GM12878 (cell line): ENCODE measurements around the gene MUL1.

Experiments used
- BHLHE40 ChIP-seq, 2 experiments: fragments of 450-650 bp in 1 of 2; IDR thresholded peaks; 2 replicates each; pipeline ENCODE4 v1.6.1; 2011 to 2017; ENCODE audit warnings: low read depth in 2 of 2, borderline replicate concordance in 1 of 2, improper control_type of control experiment in 1 of 2, low read length in 1 of 2, mild to moderate bottlenecking in 1 of 2
- CREB1 ChIP-seq: IDR thresholded peaks from 2 replicates; pipeline ENCODE4 v1.6.1; 2012; ENCODE audit warnings: low read depth, mild to moderate bottlenecking, inconsistent platforms
- CTCF ChIP-seq, 3 experiments: IDR thresholded peaks in 2 of 3; conservative IDR thresholded peaks in 1 of 3; 2 replicates each; pipeline ENCODE4 v1.5.1; 2011; ENCODE audit warnings: low read depth in 3 of 3, low read length in 3 of 3, mild to moderate bottlenecking in 3 of 3, control low read depth in 2 of 3, moderate library complexity in 2 of 3, inconsistent platforms in 1 of 3, mixed read lengths in 1 of 3; ENCODE audit not compliant: control insufficient read depth in 2 of 3, insufficient read depth in 1 of 3; ENCODE audit errors: extremely low read depth in 1 of 3
- MAX ChIP-seq: IDR thresholded peaks from 2 replicates; pipeline ENCODE4 v1.6.1; 2012; ENCODE audit warnings: low read depth, low read length, improper control_type of control experiment
- NR2C1 ChIP-seq: fragments of 450-650 bp; IDR thresholded peaks from 2 replicates; pipeline ENCODE4 v1.6.1; 2017; ENCODE audit warnings: antibody characterized with exemption, mild to moderate bottlenecking, moderate library complexity
- NR2C2 ChIP-seq: IDR thresholded peaks from 2 replicates; pipeline ENCODE4 v1.6.1; 2011; ENCODE audit warnings: borderline replicate concordance, low read depth; ENCODE audit not compliant: control insufficient read depth, insufficient read length
- POLR2A ChIP-seq: IDR thresholded peaks from 2 replicates; pipeline ENCODE4 v1.6.1; 2011; ENCODE audit warnings: low read depth, mild to moderate bottlenecking, low read length
- RAD21 ChIP-seq: IDR thresholded peaks from 2 replicates; pipeline ENCODE4 v1.6.1; 2011; ENCODE audit warnings: mild to moderate bottlenecking, low read depth, low read length, moderate library complexity; ENCODE audit not compliant: insufficient read depth
- SMC3 ChIP-seq: IDR thresholded peaks from 2 replicates; pipeline ENCODE4 v1.6.1; 2011; ENCODE audit warnings: low read length, improper control_type of control experiment, borderline replicate concordance
- TAF1 ChIP-seq: IDR thresholded peaks from 2 replicates; pipeline ENCODE4 v1.6.1; 2011; ENCODE audit warnings: mild to moderate bottlenecking, low read depth, low read length, borderline replicate concordance
- YBX1 ChIP-seq: fragments of 450-650 bp; IDR thresholded peaks from 2 replicates; pipeline ENCODE4 v1.6.1; 2016; ENCODE audit warnings: antibody characterized with exemption
- ZBED1 ChIP-seq: IDR thresholded peaks from 2 replicates; pipeline ENCODE4 v1.6.1; 2016; ENCODE audit warnings: borderline replicate concordance
- ZBTB4 ChIP-seq: fragments of 450-650 bp; formaldehyde crosslinking; IDR thresholded peaks from 2 replicates; pipeline ENCODE4 v1.4.0; 2022; ENCODE audit warnings: mild to moderate bottlenecking, moderate library complexity
- ZNF274 ChIP-seq: IDR thresholded peaks from one replicate; pipeline ENCODE4 v1.8.0; 2011; ENCODE audit not compliant: insufficient read length, insufficient read depth

- TF ChIP-seq MAX (no peak), YBX1 (no peak), NR2C2 (no peak), TAF1 (no peak), CREB1 (no peak), NR2C1 (no peak), ZNF274 (no peak), CTCF (IDR thresholded peaks at IDR 0.05 in 2 of 3, conservative IDR thresholded peaks at IDR 0.05 in 1 of 3; ENCODE audit: control insufficient read depth in 2 of 3, extremely low read depth in 1 of 3, insufficient read depth in 1 of 3, low read depth in 3 of 3, low read length in 3 of 3) (no peak), BHLHE40 (IDR thresholded peaks at IDR 0.05; ENCODE audit: borderline replicate concordance in 1 of 2, low read depth in 2 of 2, low read length in 1 of 2) (no peak), POLR2A (no peak), ZBED1 (no peak), SMC3 (no peak), ZBTB4 (CRISPR knock-in tag) (no peak), RAD21 (no peak)
Observed at GRCh38 chr1:20551945-20552727, 44.2 kb upstream of the MUL1 start, which contains the start of gene FAM43B.
